ENCODE results near the gene ADAMTS2. TPM values are rescaled to one million over a fixed set of nuclear protein-coding genes. Genes with fewer than 3 reads are reported as not detected.

Gene ADAMTS2
- total and polyA plus RNA-seq, 2 experiments from 2014 or later: 1.6 to 8.1 TPM

- H3K36me3 Mint-ChIP-seq (ENCODE audit: low read depth): peaks cover 25% of the 10 kb centered on the region
- TF ChIP-seq ZNF114 (CRISPR knock-in tag; IDR thresholded peaks at IDR 0.05) (no peak), NANOG (IDR thresholded peaks at IDR 0.05; ENCODE audit: borderline replicate concordance) (no peak), EZH2phosphoT487 (IDR thresholded peaks at IDR 0.05; ENCODE audit: unreplicated experiment) (no peak)
- Histone ChIP-seq H4K20me1 (replicated peaks; ENCODE audit: insufficient read depth) (no peaks in the 10 kb centered on the region), H3K4me1 (ENCODE audit: insufficient read depth) (no peaks in the 10 kb centered on the region), H3K27me3 (ENCODE audit: insufficient read depth) (no peaks in the 10 kb centered on the region), H2AFZ (no peak overlapping the region), H3K4me3 (no peak overlapping the region), H3K79me2 (replicated peaks; ENCODE audit: insufficient read depth) (no peaks in the 10 kb centered on the region), H3F3A (replicated peaks; ENCODE audit: low read depth) (no peaks in the 10 kb centered on the region), H3K36me3 (ENCODE audit: insufficient read depth) (no peaks in the 10 kb centered on the region), H3K4me2 (no peak overlapping the region), H3K27ac (ENCODE audit: low read depth) (no peak overlapping the region), H3K9me2 (ENCODE audit: insufficient read depth) (no peaks in the 10 kb centered on the region)
- H3K27ac Mint-ChIP-seq: no peak overlapping the region
- H3K27me3 Mint-ChIP-seq (ENCODE audit: insufficient read depth, low read depth, poor library complexity): peaks cover 8% of the 10 kb centered on the region
- peaks cover 70% of the 10 kb centered on the region for H3K9me3 Mint-ChIP-seq
- H3K4me1 Mint-ChIP-seq: no peaks in the 10 kb centered on the region
- ATAC-seq (no peak), DNase-seq (ENCODE audit: low spot score) (no peak)
- H3K4me3 Mint-ChIP-seq: no peak overlapping the region
Measured at GRCh38 chr5:179131321-179131835, 213.9 kb downstream of the ADAMTS2 start.

- ATAC-seq: no peak
- Mint-ChIP-seq H3K4me3 (no peak overlapping the region), H3K36me3 (ENCODE audit: low read depth) (peaks cover 23% of the 10 kb centered on the region), H3K4me1 (no peaks in the 10 kb centered on the region), H3K27me3 (ENCODE audit: insufficient read depth, low read depth, poor library complexity) (peaks cover 9% of the 10 kb centered on the region), H3K9me3 (peaks cover 69% of the 10 kb centered on the region), H3K27ac (no peak overlapping the region)
- no peaks in the 10 kb centered on the region for H4K20me1 ChIP-seq (replicated peaks; ENCODE audit: insufficient read depth)
- no peaks in the 10 kb centered on the region for H3K79me2 ChIP-seq (replicated peaks; ENCODE audit: insufficient read depth)
- TF ChIP-seq ZNF462 (CRISPR knock-in tag; IDR thresholded peaks at IDR 0.05): no peak
- TF ChIP-seq POLR2AphosphoS5 (IDR thresholded peaks at IDR 0.05; ENCODE audit: low read depth): no peak
- TF ChIP-seq ETS1 (IDR thresholded peaks at IDR 0.05): no peak
- no peak for TF ChIP-seq ZNF331 (CRISPR knock-in tag; IDR thresholded peaks at IDR 0.05; ENCODE audit: low read depth)
- no peak for TF ChIP-seq EZH2phosphoT487 (IDR thresholded peaks at IDR 0.05; ENCODE audit: unreplicated experiment)
- no peaks in the 10 kb centered on the region for H3F3A ChIP-seq (replicated peaks; ENCODE audit: low read depth)
- no peaks in the 10 kb centered on the region for H3K4me1 ChIP-seq (ENCODE audit: insufficient read depth)
- no peak for DNase-seq (ENCODE audit: low spot score)
- no peaks in the 10 kb centered on the region for H3K9me2 ChIP-seq (ENCODE audit: insufficient read depth)
- H2AFZ ChIP-seq: no peak overlapping the region
- H3K4me2 ChIP-seq: no peak overlapping the region
- no peak overlapping the region for H3K27ac ChIP-seq (ENCODE audit: low read depth)
- no peaks in the 10 kb centered on the region for H3K27me3 ChIP-seq (ENCODE audit: insufficient read depth)
- H3K36me3 ChIP-seq (ENCODE audit: insufficient read depth): no peaks in the 10 kb centered on the region
- H3K4me3 ChIP-seq: no peak overlapping the region
Measured at GRCh38 chr5:179130101-179130681, 215.1 kb downstream of the ADAMTS2 start.

Data from GM23338 (cell line).